GM12875 (cell line): ENCODE data around the gene PCNX3.

Experiments used
- H3K4me3 ChIP-seq: one replicate; pipeline ENCODE4 v1.5.1; 2011; ENCODE audit warnings: low read depth, low read length, control low read depth
- TF ChIP-seq, protein P1 (sequence below): IDR thresholded peaks from 2 replicates; pipeline ENCODE4 v1.5.1; 2011; ENCODE audit warnings: low read depth, mild to moderate bottlenecking, control low read depth, inconsistent platforms, low read length, moderate library complexity, borderline replicate concordance; ENCODE audit not compliant: insufficient read depth

PCNX3 gene

GRCh38 chr11:65622011-65622410 lies 6.4 kb downstream of the PCNX3 start:
- H3K4me3 ChIP-seq: no peak overlapping the region
- TF ChIP-seq, protein P1, sequence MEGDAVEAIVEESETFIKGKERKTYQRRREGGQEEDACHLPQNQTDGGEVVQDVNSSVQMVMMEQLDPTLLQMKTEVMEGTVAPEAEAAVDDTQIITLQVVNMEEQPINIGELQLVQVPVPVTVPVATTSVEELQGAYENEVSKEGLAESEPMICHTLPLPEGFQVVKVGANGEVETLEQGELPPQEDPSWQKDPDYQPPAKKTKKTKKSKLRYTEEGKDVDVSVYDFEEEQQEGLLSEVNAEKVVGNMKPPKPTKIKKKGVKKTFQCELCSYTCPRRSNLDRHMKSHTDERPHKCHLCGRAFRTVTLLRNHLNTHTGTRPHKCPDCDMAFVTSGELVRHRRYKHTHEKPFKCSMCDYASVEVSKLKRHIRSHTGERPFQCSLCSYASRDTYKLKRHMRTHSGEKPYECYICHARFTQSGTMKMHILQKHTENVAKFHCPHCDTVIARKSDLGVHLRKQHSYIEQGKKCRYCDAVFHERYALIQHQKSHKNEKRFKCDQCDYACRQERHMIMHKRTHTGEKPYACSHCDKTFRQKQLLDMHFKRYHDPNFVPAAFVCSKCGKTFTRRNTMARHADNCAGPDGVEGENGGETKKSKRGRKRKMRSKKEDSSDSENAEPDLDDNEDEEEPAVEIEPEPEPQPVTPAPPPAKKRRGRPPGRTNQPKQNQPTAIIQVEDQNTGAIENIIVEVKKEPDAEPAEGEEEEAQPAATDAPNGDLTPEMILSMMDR: no peak

GRCh38 chr11:65623177-65623576 lies 7.6 kb downstream of the PCNX3 start:
- TF ChIP-seq, protein P1: no peak
- H3K4me3 ChIP-seq: no peak overlapping the region

- no peak overlapping the region for H3K4me3 ChIP-seq
- TF ChIP-seq, protein P1: no peak
Observed at GRCh38 chr11:65623852-65624616, 8.5 kb downstream of the PCNX3 start.

DNA sequence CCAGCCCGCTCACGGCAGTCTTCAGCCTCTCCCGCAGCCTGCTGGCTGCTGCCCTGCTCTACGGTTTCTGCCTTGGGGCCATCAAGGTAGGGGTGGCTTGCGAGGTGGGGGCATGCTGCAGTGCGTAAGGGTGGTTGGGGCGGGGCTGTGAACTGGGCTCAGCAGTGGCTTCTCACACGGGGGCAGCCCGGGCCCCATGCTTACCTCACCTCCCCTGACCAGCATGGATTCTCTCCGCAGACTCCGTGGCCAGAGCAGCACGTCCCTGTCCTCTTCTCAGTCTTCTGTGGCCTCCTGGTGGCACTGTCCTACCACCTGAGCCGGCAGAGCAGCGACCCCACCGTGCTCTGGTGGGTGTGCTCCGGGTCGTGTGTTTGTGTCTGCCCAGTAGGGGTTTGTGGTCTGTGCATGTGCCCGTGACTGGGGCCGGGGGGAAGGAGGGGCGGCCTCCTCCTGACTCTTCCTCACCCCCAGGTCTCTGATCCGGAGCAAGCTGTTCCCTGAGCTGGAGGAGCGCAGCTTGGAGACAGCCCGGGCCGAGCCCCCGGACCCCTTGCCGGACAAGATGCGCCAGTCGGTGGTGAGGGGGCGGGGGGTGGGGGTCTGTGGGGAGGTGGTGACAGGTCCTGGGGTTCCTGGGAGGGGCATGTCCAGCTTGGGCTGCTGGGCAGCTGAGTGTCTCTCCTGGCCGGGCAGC lies 9.5 kb downstream of the PCNX3 start:
- TF ChIP-seq, protein P1: no peak
- no peak overlapping the region for H3K4me3 ChIP-seq

GRCh38 chr11:65625628-65626342 lies 10.2 kb downstream of the PCNX3 start:
- no peak overlapping the region for H3K4me3 ChIP-seq
- TF ChIP-seq, protein P1: peak; percentile 79

DNA sequence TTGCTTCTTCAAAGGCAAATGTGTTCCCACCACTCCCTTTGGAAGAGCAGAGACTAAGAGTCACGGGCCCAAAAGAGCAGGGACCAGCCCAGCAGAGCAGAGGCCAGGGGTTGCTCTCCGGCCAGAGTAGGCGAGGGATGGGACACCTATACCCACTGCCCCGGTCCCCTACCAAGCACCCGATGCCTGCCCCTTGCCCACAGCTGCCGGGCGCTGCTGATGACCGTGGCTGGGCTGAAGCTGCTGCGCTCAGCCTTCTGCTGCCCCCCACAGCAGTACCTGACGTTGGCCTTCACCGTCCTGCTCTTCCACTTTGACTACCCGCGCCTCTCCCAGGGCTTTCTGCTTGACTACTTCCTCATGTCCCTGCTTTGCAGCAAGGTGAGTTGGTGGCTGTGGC lies 11.6 kb downstream of the PCNX3 start:
- TF ChIP-seq, protein P1: no peak
- no peak overlapping the region for H3K4me3 ChIP-seq
